Measurements from ENCODE around the gene POU4F1.

The POU4F1 gene

DNA sequence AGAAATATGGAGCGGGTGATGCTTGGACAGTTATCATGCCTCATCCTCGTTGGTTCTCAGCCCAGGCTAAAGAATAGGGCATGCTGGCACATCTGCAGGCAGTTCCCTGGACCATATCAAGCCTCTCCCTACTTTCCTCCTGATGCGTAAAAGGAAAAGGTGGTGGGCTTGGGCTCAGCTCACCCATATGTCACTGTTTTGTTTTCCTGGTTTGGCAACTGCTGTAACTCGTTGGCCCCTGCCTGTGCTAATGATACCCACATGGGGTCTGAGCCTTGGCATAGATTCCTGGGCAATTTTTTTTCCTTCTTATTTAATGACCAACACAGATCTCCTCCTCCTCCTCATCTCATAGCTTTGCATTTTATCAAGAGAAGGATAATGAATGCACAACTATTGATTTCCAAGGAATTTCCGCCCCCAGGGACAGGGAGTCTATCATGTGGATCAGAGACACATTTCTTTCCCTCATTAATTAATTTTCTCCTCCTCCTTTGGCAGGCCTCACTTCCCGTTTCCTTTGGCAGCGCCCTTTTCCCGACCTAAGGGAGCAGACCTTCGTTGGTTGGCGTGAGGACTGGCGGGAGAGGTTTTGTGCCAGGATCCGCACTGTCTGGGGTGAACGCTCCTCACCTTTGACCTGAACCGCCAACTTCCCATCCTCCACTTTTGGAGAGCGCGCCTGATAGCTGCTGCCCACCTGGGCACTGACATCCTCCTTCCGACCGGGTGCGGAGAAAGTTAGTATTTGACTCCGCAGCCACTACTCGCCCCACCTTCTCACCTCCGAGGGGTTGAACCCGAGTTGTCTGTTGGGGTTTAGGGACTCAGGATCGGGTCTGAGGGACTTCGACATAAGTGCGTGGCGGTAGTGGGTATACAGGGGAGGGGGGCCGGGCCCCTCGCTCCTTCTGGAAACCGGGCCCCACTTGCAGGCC is 3.4 kb upstream of the POU4F1 start:
- DNase-seq (ENCODE audit: low read depth), result no peak

DNA sequence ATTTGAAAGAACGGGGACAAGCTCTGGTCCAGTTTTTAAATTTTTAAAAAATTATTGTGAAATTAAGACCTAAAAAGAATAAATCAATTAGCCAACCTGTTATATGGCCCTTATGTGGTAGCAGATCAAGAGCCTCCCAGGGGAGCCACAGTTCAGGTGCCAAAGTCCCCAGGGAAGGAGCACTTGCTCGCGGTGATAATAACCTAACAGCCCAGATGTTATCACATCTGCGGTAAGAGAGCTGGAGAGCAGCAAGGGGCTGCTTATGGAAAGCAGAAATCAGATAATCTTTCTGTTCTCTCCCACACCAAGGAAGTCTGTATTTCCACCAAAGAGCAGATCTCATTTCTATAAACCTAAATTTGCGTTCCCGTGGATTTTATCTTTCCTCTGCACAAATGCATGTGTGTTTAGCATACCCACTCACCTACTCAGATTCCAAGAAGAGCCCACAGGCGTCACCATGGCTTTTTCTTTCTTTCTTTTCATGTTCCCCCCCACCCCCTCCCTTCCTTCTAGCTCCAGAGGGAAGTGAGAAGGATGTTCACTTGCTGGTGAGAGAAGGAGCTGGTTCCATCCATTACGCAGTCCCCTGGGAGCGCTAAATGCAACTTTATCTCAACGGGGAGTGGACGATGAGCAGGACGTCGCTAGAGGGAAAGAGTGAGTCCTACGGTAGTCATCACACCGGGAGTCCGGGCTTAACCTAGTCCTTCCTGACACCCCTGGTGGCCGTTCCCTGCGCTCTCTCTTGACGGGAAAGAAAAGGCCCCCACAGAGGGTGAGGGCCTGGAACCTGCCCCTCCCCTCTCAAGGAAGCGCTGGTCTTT is 1.6 kb upstream of the POU4F1 start:
- no peak for DNase-seq (ENCODE audit: low read depth)

DNA sequence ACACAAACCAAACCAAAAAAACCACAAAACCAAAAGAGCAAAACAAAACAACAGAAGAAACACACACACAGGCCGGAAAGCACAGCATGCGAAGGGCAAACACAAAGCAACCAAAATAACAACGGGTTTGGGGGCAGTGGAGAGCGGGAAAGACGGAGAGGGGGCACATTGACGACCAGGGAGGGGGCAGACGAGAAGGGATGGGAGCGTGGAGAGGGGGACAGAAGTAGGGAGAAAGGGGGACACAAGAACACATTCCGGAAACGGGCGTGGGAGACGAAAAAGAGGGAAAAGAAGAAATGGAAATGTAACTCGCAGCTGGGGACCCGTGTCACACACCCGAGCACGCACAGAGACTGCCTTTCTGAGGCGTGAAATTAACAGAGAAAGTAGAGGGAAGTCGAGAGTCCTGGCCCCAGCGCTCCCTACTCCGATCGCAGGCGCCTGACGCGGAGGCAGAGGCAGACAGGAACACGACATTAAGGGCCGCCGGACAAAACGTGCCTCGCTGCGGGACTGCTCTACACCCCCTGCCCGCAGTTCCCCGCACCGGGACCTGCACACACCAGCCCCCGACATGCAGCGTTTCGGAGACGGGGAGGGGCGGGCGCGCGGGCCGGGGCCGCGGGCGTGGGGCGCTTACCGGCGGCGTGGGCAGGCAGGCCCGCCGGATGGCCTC is 652 bp downstream of the POU4F1 start:
- DNase-seq (ENCODE audit: low read depth), result no peak

DNA sequence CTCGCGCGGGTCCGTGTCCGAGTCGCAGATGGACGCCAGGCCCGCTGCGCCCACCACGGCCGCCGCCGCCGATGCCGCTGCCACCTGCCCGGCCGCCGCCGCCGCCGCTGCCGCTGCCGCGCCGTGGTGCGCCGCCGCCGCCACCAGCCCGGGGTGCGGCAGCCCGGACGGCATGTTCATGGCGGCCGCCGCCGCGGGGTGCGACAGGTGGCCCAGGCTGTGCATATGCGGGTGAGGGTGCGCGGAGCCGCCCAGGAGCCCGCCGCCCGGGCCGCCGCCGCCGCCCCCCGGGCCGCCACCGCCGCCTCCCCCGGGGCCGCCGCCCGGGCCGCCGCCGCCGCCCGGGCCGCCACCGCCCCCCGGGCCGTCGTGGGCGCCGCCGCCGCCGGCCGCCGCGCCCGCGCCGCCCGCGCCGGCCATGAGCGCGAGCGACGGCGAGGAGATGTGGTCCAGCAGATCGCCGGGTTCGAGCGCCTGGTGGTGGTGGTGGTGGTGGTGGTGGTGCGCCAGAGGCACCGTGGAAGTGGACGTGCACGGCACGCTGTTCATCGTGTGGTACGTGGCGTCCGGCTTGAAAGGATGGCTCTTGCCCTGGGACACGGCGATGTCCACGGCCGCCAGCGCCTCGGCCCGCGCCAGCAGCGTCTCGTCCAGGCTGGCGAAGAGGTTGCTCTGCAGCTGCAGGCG is 1.3 kb downstream of the POU4F1 start:
- DNase-seq (ENCODE audit: low read depth), result no peak

DNA sequence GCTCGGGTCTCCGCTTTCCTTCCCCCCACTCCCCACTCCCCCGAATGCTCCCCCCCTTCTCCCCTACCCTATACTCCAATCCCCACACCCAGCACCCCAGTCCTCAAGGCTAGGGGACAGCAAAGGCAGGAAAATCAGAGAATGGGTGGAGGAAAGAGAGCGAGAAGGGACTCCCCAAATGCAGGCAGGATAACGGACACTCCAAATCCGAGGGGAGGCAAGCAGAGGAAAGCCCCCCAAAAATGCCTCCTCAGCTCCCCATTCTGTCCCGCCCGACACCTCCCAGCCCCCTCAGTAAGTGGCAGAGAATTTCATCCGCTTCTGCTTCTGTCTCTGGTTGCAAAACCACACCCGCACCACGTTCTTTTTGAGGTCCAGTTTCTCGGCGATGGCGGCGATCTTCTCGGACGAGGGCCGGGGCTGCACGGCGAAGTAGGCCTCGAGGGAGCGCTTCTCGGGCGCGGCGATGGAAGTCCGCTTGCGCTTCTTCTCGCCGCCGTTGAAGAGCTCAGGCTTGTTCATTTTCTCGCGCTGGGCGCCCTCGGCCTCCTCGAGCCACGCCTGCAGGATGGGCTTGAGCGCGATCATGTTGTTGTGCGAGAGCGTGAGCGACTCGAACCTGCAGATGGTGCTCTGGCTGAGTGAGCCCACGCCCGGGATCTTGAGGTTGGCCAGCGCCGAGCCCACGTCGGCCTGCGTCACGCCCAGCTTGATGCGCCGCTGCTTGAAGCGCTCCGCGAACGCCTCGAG is 2.1 kb downstream of the POU4F1 start:
- no peak for DNase-seq (ENCODE audit: low read depth)

DNA sequence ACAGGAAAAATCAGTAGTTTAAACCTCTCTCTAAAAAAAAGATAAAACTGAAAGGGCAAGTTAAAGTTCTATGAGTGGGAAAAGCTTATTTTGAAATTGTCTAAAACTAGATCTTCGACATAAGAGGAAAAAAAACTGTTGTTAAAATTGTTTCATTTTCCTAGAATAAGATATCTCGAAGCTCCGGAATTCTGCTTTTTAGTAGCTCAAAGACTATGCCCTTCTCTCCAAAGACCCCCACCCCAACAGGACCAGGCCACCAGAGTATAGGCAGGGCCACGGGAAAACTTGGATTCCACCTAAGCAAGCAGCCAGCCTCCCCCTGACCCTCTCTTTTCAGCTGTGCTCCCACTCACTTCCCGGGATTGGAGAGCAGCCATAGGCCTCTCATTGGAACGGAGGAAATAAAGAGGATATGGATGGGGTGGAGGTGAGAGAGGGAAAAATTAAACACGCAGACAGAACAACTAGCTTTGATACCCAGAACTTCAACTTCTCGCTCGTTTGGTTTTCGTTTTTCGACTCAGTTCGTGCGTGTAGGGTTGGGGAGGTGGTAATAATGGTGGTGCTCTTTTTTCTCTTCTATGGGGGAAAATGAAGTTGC is 3.0 kb downstream of the POU4F1 start:
- DNase-seq (ENCODE audit: low read depth), result no peak

DNA sequence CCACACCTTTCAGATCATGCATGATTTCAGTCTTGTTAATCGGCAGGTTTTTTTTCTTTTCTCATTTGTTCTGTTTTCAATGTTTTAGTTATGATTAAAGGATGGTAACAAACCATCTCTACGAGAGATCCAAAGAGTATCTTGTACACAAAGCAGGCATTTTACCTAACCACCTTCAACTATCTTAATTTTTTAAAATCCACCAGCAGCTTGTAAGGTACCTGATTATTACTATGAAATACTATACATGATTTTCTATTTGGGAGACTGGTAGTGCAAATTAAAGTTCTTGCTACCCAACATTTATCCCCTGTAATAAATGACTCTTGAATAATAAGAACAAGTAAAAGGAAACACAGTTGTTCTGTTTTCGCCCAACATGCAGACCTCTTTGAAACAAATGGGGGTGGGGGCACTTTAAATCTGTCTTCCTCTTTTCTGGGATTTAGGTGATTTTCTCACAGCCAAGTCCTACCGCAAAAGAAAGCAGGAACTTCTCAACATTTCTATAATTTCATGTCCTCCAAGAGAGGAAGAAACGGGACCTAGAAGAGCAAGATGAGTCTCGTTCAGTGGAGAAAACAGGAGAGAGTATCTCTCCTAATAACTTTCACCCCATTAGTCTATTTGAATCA is 3.6 kb downstream of the POU4F1 start:
- no peak for DNase-seq (ENCODE audit: low read depth)

DNA sequence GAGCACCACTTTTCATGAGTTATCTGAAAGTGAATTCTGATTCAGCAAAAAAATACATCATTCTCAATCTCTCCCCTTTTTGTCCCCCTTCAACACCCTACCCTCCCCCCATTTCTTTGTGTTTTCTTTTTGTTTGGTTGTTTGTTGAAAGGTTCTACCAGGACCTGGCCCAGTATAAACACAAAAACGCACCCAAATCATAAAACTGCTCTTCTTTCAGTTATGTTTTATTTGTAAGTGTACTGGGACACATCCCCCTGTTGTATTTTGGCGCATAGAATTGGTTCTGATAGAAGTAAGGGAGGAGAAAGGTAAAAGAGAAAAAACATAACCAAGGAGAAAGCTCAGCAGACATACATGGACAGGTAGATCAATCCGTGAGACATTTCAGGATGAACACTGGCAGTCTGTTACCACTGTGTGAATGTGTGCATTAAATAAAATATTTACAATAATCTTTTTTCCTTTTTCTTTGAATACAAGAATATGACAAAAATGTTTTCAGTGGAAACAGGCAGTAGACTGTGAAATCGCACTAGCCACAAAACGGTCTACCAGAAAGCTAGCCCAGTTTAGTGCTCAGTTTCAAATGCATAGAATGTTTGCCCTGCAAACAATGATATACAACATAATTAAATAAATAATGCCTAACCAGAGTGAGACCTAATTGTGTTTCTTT is 4.2 kb downstream of the POU4F1 start:
- no peak for DNase-seq (ENCODE audit: low read depth)

DNA sequence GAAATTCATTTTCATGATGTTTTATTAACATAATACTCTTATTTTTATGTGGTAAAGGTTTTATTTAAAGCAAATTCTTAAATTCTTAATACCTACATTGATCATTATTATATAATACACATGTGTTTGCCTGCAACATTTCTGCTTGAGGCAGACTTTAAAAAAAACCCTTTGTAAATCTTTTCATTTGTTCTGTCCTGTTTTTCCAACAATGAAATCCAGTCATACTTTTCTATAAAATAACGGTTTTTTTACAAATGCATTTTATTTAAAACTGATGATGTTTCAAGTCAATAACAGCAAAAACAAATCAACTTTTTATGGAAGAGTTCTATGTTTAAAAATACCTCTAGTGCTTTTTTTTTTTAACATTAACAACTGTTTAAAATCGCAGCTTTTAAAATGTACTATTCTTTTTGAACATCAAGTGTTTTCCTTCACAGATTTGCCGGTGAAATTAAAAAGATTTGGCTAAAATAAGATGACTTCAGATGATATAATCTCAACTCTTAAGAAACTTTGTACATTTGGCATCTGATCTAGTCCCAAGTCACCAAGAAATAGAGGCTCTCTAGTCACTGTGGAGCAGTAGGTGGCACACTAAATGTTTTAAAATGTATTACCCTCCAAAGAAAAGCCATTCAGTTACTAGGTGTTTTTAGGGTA is 5.1 kb downstream of the POU4F1 start:
- DNase-seq (ENCODE audit: low read depth), result no peak

DNA sequence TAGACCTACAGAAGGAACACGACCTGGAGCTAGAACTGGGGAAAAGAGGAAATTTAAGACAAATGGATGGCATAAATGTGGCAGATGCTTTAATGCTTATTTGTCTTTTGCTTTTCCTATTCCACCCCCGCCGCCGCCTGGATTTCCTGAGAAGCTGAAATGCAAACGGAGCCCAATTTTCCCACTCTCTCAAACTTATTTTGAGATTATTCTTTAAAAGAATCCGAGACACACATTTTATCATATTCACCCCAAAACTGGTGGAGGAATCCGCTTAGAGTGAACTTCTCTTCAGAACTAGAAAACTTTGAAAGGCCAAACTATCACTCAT is 5.8 kb downstream of the POU4F1 start:
- no peak for DNase-seq (ENCODE audit: low read depth)

DNA sequence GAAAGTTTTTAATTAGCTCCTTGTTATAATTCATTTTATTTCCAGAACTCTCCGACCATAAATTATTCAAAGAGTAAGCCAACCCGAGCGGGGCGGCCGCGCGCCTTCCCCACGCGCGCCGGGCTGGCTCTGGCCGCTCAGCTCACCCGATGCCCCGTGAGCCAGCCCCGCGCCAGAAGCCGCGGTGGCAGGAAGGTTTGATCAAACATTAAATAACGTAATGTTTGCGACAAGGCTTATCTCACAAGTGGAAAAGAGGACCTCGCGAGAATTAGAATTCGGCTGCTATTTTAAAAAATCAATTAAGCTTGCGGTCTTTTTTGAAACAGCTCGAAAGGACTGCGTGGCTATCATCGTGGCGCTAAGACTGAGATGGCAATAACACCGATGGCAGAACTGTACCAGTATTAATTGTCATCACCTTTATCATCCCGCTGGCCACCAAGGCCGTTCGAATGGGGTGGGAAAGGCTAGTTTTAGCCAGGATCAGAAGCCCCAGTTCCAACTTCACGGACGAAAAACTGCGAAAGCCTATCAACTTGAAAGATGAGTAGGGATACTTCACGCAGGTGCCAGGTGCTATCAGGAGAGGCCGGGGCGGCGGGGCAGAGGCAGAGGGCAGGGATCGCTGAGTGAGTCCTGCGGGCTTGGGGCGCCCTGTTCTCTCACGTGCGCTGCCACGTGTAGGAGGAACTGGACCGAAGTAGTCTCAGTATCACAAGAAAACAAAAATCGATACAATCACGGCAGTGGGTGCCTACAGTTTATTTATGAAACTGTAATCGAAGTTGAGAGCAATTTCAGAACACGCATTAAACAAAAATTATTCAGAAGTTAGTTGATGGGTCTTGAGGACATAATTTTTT is 6.4 kb downstream of the POU4F1 start:
- no peak for DNase-seq (ENCODE audit: low read depth)

DNA sequence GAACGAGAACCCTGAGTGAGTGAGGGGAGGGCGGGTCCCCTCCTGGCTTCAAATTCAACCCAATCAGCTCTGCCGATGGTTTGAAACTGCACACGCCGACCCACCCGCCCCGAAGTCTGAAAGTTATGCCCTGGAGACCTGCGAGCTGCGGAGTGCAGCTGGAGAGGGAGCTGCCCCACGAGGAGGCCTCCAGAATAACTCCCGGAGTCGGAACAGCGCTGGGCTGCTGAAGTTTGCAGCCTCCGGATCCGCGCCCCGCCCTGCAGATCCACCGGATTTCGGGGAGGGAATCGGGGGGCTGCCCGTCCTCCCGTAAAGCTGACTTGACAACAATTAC is 7.0 kb downstream of the POU4F1 start:
- DNase-seq (ENCODE audit: low read depth), result no peak

DNA sequence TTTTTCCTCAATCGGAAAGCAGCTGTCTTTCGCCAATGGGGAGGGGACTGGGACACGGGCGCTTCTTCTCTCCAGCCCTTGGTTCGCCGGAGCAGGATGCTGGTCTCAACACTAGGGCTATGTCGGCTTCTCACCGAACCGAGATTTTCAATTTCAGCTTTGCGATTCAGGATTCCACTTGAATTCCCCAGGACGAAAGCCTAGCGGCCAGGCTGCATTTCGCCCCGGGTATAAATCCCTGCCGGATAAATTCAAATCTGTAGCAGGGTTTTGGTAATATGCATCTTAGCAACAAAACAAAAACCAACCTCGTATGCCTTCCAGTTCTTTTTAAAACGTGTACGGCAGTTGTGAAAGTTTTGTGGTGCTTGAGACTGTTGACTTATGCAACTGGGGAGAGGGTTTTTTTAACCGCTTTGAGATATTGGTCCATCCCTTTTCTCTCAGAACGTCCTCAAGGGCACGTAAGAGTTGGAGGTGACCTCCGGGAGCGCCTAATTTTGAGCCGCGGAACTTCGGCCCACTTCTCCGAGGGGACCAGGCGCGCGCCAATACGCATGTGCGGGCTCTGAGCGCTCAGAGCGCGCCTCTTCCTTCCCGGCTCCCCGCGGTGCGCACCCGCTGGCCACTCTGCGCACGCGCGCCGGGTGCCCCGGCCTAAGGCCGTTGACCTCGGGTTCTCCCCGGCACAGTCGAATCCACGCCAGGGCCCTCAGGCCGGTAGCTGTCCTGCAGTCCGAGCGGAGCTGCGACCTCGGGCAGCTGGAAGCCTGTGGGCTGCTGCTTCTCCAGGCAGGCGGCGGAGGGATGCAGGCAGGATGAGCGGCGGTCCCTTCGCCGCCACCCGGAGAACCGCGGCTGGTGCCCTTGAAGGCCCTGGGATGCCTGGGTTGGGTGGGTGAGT is 7.6 kb downstream of the POU4F1 start:
- DNase-seq (ENCODE audit: low read depth), result no peak

DNA sequence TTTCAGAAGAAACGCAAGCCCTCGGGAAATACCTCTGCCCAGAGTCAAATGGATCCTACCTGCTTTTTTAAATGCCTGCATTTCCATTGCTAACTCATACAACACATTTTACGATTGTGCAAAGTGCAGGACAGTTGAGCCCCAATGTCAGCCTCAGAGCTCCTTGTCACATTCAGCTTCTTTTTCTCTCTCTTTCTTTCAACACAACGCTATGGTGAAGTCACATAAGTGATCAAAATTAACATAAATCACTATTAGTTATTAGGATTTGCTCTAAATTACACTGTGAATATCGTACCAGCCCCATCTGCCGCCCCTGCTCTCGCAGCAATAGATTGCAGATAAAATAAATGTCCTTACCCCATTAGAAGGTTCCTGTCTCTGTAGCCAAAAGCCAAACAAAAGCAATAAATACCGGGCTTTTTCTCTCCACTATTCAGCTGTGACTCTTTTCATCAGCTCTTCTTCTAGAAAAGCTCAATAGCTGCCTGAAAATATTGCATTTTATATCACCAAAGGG is 8.8 kb downstream of the POU4F1 start:
- DNase-seq (ENCODE audit: low read depth), result no peak

DNA sequence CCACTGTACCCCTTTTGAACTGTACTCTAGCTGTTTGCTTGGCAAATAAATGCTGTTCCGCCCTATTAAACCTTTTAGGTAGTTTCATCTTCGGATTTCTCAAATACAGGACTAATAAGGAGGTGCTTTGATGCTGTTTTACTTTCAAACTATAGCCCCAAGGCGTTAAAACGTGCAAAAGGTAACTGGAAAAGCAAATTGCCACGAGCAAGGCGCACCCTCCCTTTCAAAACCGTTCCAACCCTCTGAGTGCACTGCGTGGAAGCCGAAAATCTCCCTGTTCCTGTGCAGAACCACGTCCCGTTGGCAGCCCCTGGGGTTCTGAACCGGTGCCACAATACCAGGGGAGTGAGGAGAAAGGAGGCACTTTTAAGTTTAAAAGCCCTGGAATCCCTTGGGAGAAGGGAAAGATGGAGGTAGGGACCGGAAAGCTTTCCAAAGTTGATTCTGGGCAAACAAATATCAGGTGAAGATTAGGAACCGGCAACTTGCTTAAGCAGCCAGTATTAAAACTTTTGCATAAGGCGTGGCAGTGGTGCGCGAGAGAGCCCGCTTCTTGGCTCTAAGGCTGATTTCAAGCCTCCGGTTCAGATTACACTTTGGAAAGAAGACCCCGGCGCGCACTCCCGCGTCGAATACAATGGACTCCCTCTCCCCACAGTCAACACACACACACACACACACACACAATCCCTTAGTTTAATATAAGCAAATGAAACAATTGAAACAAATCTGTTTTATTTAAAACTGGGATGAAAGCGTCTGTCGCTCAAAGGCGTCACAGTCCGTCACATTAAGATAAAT is 9.5 kb downstream of the POU4F1 start:
- no peak for DNase-seq (ENCODE audit: low read depth)

DNA sequence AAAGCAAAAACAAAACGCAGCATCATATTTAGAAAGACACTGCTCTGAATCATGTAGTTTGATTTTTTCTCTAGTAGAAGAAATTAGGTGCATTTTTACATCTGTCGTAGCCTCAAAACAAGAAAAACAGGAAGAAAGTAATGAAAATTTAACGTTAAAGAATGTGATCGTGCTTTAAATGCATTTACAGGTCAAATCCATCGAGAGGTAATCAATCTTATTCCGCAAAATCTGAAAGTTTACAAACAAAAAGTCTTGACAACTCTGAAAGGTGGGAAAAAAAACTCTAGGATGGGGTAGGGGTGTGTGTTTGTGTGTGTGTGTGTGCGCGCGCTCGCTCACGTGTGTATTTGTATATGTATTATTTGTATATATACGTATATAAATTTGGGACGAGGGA is 10.2 kb downstream of the POU4F1 start:
- no peak for DNase-seq (ENCODE audit: low read depth)
